ENCODE data around the gene ATF6. TPM values are rescaled to one million over a fixed set of nuclear protein-coding genes. Genes with fewer than 3 reads are reported as not detected.

Gene ATF6
- total and polyA plus RNA-seq, 2 donors (not counting 3 experiments of a cell fraction or from before 2014, with no cell fraction given): 24.9 to 40.3 TPM

DNA sequence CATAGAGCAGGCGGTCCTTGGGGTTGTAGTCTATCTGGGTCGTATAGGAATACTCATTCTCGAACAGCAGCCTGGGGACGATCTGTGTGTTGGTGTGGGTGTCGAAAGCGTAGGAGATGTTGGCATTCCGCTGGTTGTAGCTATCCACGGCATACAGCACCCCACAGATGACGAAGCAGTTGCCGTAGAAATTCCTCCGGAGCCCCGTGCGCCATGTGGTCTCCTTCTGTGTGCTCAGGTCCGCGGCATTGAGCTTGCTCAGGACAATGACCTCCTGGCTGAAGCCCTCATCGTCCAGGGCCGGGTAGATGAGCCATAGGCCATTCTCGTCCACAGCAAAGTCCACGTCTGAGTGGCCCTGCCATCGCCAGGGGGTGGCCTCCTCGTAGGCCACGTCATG, 217.6 kb downstream of the ATF6 start:
- Histone ChIP-seq H3K79me2 (ENCODE audit: control insufficient read depth, insufficient read depth, low read length) (no peaks in the 10 kb centered on the region), H4K20me1 (replicated peaks; ENCODE audit: control insufficient read depth, extremely low read depth, insufficient read depth, low read length) (no peaks in the 10 kb centered on the region), H3K9me3 (replicated peaks; ENCODE audit: control insufficient read depth, insufficient read depth, low read length) (no peaks in the 10 kb centered on the region), H3K4me3 (replicated peaks in 1 of 3; ENCODE audit: insufficient read depth in 1 of 3, low read depth in 1 of 3, low read length in 3 of 3) (no peak overlapping the region), H3K4me2 (ENCODE audit: insufficient read depth, low read length) (no peak overlapping the region), H3K9me1 (replicated peaks; ENCODE audit: control insufficient read depth, extremely low read depth, insufficient read depth, low read length) (no peaks in the 10 kb centered on the region), H3K4me1 (ENCODE audit: control insufficient read depth, extremely low read depth, insufficient read depth, low read length) (no peaks in the 10 kb centered on the region), H2AFZ (ENCODE audit: low read depth, low read length) (no peak overlapping the region), H3K27ac (ENCODE audit: insufficient read depth, low read depth, low read length) (no peak overlapping the region), H3K27me3 (ENCODE audit: control insufficient read depth in 2 of 2, insufficient read depth in 2 of 2, low read length in 2 of 2) (peaks cover 2 to 13% of the 10 kb centered on the region in 2 experiments), H3K36me3 (ENCODE audit: control insufficient read depth in 2 of 2, extremely low read depth in 1 of 2, insufficient read depth in 2 of 2, low read length in 2 of 2) (no peaks in the 10 kb centered on the region), H3K9ac (replicated peaks; ENCODE audit: extremely low read depth, insufficient read depth, low read length) (no peak overlapping the region)
- DNase-seq (ENCODE audit: low read depth, low spot score) (no peak), FAIRE-seq (no peak)
- TF ChIP-seq FOS (IDR thresholded peaks at IDR 0.05; ENCODE audit: borderline replicate concordance, insufficient read depth, low read length) (no peak), EZH2 (IDR thresholded peaks at IDR 0.05; ENCODE audit: borderline replicate concordance, low read depth, low read length, severe bottlenecking) (no peak), JUN (IDR thresholded peaks at IDR 0.05; ENCODE audit: borderline replicate concordance, insufficient read depth, insufficient read length, low read depth) (no peak), POLR2AphosphoS5 (IDR thresholded peaks at IDR 0.05; ENCODE audit: insufficient read depth, low read depth, low read length) (no peak), MYC (IDR thresholded peaks at IDR 0.05; ENCODE audit: low read depth, low read length) (no peak), GATA2 (IDR thresholded peaks at IDR 0.05; ENCODE audit: insufficient read depth, insufficient read length, low read depth, low read length) (no peak), POLR2A (IDR thresholded peaks at IDR 0.05; ENCODE audit: low read depth, low read length) (no peak), CTCF (IDR thresholded peaks at IDR 0.05; ENCODE audit: extremely low read depth in 1 of 2, insufficient read depth in 1 of 2, low read depth in 1 of 2, low read length in 2 of 2) (no peak)
- TF ChIP-seq, protein P1, sequence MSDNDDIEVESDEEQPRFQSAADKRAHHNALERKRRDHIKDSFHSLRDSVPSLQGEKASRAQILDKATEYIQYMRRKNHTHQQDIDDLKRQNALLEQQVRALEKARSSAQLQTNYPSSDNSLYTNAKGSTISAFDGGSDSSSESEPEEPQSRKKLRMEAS (IDR thresholded peaks at IDR 0.05; ENCODE audit: insufficient read depth, insufficient read length): no peak
- POLR2A ChIA-PET: no interaction called here
- BruUV-seq (replicated peaks): no TSS peak
- intact Hi-C loops (cut with micrococcal nuclease) (no loop called here), dilution Hi-C loops (cut with MboI; ENCODE audit: extremely low pct_ligation_motif_present, low sequenced_read_pairs) (no loop called here)
- CTCF ChIA-PET: interaction anchor here (1.7 kb wide), 1 partner anchor 53 kb away, joined by 4 read pairs; no protein-coding TSS in a partner anchor

All from endothelial cell of umbilical vein (primary cell).